Astrocyte (in vitro differentiated cells and primary cell): Measurements from ENCODE around the gene PCGF3.

ENCODE experiments used
- CTCF ChIP-seq: IDR thresholded peaks from 2 replicates; pipeline ENCODE4 v1.5.1; 2011; ENCODE audit warnings: low read depth, mild to moderate bottlenecking, inconsistent platforms, low read length, moderate library complexity; ENCODE audit not compliant: insufficient read depth
- EZH2 ChIP-seq: IDR thresholded peaks from 2 replicates; pipeline ENCODE4 v1.6.1; 2012; ENCODE audit warnings: mild to moderate bottlenecking, low read length, inconsistent platforms; ENCODE audit not compliant: insufficient read depth

- TF ChIP-seq CTCF, result no peak
- TF ChIP-seq EZH2, result no peak
Measured at GRCh38 chr4:705278-706082, at the start of gene PCGF3.
